LNCAP (cell line): Measurements from ENCODE around the gene CHRNE.
A peak's percentile ranks its signal among the peaks of the same experiment; 100 is the strongest.

ENCODE experiments used
- TF ChIP-seq, protein P1 (sequence below): fragments of 450-650 bp; IDR thresholded peaks from 2 replicates; pipeline ENCODE4 v1.5.1; 2017; ENCODE audit warnings: mild to moderate bottlenecking

CHRNE gene

DNA sequence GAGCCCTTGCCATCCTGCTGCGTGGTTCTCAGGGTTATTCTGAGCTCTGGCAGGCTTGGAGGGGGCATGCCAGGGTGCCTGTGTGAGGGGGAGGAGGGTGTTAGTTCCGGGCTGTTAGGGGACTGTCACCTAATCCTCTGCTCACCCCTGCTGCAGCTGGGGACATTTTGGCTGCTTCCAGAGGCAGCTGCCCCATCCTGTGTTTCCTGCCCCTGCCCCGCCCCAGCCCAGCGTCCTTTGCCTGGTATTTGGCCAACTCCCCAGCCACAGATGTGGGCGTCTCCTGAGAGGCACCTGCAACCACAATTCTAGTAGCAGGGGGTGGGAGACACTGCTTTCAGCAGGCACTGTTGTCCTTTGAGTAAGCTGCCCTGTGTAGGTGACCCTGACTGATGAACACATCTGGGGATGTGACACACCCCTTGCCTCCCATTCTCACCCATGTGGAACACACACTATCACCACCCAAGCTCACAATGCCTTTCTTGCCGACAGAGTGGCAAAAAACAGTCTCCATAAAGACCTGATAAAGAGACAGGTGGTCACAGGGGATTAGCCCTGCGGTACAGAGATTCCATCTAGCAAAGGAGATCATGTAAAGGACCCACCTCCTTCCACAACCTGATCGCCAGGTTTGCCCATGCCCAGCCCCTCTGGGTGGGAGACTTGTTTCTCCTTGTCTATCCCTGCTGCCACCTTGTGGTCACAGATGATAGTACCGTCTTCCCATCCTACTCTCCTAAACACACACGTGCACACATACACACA lies at the start of gene CHRNE:
CHRNE (minus strand) TSS at position 48 of the 768 bp plus-strand sequence; CDS start at position 13, 35 bp downstream.
- TF ChIP-seq, protein P1, sequence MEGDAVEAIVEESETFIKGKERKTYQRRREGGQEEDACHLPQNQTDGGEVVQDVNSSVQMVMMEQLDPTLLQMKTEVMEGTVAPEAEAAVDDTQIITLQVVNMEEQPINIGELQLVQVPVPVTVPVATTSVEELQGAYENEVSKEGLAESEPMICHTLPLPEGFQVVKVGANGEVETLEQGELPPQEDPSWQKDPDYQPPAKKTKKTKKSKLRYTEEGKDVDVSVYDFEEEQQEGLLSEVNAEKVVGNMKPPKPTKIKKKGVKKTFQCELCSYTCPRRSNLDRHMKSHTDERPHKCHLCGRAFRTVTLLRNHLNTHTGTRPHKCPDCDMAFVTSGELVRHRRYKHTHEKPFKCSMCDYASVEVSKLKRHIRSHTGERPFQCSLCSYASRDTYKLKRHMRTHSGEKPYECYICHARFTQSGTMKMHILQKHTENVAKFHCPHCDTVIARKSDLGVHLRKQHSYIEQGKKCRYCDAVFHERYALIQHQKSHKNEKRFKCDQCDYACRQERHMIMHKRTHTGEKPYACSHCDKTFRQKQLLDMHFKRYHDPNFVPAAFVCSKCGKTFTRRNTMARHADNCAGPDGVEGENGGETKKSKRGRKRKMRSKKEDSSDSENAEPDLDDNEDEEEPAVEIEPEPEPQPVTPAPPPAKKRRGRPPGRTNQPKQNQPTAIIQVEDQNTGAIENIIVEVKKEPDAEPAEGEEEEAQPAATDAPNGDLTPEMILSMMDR, result peak; percentile 88

DNA sequence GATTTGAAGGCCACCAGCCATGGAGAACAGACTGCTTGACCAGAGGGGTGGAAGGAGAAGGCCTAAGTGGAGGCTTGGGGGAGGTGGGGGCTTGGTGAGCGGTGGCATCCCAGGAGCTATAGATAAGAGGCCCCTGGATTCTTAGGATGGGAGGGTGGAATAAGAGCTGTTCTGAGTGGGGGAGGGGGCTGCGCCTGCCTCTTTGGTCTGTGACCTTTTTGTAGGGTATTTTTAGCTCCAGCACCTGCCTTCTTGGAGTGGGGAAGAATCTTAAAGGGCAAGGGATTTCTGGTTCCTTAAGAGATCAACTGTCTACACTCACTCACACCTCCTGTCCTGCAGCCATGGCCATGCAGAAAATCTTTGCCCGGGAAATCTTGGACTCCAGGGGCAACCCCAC lies 48.6 kb upstream of the CHRNE start:
- TF ChIP-seq, protein P1, result no peak

DNA sequence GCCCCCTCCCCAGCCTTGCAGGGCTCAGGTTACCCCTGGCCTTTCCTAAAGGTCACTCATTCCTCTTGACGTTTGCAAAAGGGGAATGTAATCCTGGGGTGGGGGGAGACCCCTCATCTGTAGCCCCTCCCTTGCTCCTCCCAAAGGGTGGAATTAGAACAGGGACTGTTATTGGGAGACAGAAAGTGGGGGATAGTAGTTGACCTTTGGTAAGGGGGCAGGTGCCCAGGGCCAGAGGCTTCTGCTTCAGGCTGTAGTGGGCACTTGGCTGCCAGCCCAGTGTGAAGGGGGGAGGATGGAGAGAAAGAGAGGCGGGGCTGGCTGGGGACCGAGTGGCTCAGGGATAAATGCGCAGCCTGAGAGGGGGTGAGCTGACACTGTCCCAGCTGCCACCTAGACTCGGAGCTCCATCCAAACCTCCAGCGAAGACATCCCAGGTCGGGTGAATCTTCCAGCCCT lies 47.9 kb upstream of the CHRNE start, which contains the start of gene ENO3:
ENO3 (plus strand) TSS at position 374 of the 459 bp plus-strand sequence. CDS start 711 bp downstream, outside the sequence.
- TF ChIP-seq, protein P1, result no peak

DNA sequence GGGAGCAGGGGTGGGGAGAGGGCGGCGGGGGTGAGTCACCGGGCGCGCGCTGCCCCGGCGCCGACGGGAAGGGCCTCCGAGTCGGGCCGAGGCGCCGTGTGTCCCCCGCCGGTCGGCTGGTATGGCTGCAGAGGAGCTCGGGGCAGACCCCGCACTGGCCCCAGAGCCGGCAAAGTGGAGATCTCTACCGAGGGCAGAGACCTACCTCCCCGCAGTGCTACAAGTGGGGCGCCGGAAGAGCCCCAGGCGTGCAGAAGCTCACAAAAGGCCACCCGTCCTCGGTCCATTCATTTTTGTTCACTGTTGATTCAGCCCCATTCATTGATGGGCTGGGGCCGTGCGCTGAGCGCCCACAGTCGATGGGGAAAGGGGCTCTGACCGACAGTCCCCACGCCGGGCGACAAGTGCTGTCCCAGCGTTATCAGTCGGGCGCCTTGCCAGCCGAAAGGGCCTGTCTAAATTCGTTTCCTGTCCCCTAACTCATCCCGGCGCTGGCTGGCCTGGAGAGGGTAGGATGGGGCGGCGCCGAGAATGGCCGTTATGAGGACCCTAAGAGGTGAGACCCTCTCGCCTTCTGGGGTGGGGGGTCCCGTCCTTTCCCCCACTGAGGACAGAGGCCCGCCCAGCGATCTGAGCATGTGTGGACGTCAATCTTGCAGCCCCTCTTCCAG lies 47.3 kb upstream of the CHRNE start:
- TF ChIP-seq, protein P1, result no peak

DNA sequence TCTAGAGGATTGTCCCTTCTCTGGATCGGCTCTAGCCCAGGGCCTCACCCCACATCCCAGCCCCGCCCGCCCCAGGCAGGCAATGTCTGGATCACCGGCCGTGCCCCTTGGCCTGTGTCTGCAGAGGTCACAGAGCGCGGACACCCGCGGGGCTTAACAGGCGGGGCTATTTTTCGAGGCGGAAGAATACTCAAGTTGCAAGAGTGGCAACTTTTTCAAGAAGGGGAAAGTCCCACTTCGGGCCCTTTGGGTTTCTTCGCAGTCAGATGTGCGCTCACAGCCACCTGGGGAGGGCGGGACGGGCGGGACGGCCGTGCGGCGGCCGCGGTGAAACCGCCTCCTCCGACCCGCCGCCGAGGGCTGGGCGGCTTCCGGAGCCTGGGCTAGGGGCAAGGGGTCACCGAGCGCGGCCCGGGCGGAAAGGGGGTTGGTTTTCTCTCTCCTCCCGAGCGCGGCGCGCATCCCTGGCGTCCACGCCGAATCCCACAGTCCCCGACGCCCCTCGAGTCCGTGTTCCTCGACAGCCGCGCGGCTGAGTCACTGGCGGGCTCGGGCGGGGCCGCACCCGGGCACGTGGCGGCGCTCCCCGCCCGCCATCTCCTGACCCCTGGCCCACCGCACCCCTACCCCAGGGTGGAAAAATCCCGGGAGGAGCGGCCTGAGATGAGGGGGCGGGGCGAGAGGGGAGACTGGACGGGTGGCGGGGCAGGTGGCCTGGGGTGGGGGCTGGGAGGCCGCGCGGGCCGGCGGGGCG lies 46.6 kb upstream of the CHRNE start:
- TF ChIP-seq, protein P1, result no peak

DNA sequence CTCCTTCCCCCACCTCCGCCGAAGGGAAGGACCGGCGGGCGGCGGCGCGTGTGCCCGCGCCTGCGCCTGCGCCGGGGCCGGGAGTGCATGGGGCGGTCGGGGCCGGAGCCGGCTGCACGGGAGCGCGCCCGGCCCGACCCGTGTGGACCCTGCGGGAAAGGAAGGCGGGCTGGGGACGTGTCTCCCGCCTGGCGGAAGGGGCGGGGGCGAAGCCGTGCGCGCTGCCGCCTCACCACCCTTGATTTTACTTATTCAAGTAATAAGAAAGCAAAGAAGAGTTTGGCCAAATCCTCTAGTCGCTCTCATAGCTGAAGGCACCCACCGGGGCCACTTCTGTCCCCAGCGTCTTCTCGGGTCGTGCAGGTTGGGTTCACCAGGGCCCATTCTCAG lies 46.0 kb upstream of the CHRNE start:
- TF ChIP-seq, protein P1, result no peak

DNA sequence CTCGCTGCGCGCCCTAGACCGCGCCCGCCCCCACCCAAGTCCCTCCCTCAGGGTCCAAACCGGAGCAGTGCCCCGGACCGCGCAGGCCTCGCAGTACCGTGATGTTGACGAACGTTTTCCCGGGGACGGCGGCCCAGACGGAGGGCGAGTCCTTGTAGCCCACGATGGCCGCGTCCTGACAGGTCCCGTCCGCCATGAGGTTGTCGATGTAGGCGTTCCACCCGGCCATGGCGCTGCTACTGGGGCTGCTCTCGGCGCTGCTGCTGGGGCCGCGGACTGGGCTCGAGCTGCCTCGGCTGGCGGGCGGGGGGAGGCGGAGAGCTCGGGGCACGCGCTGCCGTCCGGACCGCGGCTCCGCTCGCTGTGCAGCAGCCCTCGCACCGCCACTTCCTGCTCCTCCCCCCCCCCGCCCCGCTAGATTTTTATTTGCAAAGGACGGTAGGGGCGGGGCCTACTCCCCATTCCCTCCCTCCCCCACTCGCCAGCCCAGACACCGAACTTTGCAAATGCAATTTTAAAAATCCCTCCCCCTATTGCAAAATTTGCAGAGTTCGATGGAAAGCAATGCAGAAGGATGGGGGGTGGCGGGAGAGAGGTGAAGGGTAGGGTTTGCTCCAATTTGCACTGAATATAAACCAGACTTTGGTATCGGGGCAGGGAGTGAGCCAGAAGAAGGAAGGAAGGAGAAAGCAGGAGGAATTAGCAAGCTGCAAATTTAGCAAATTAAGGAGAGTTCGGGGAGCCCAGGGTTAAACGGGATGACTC lies 45.5 kb upstream of the CHRNE start, which contains the start of gene PFN1:
PFN1 (minus strand) TSS at position 365 of the 765 bp plus-strand sequence; CDS start at position 229, 136 bp downstream.
- TF ChIP-seq, protein P1, result no peak
